ENCODE measurements around the gene AIPL1. TPM values are rescaled to one million over a fixed set of nuclear protein-coding genes. Genes with fewer than 3 reads are reported as not detected.

The AIPL1 gene
- total and polyA plus RNA-seq, 2 of the 13 experiments (the other 11 are each of a cell fraction or from before 2014, with no cell fraction given) = not detected

DNA sequence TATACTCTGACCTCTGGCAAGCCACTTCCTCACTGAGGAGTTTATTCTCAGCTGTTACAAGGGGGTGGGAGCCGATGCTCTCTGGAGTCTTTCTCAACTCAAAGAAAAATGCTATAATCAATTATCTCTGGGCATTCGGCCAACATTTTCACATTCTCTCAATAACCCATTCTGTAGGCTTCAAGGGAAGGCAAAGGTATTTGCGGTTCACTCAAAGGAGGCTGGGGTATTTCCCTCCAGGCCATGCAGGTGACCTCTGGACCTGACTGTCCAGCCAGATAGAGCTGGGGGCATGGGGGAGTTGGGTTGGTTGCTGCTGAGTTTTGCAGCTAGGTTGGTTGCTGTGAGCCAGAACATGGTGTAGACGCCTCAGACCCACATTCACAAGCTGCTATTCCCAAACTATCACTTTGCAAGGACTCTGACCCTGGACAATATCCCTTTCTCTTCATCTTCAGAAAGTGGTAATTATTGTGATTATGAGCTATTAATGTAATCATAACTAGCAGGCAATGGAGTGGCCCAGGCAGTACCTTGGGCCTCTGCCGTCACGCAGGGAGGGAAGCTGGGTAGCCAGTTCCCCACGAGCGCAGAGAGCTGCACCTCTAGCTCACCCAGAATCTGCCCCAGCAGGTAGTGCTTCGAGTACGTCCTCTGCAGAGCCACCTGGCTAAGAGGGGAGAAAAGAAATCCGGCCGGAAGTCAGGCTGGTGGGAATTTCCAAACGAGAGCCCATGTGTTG is 42.1 kb downstream of the AIPL1 start (continued):
- TF ChIP-seq NFIC (IDR thresholded peaks at IDR 0.05; ENCODE audit: low read length) (peak; percentile 96), MTA1 (CRISPR knock-in tag; IDR thresholded peaks at IDR 0.05; ENCODE audit: borderline replicate concordance) (0 out of 2 replicates have a peak, but pooled peaks have one; percentile 30), HDAC1 (CRISPR knock-in tag; IDR thresholded peaks at IDR 0.05) (peak; percentile 50), BRCA1 (CRISPR knock-in tag; IDR thresholded peaks at IDR 0.05) (0 out of 2 replicates have a peak, but pooled peaks have one; percentile 49), POGK (CRISPR knock-in tag; conservative IDR thresholded peaks at IDR 0.05) (no peak), MED8 (CRISPR knock-in tag; IDR thresholded peaks at IDR 0.05; ENCODE audit: insufficient replicate concordance) (no peak)
- TF ChIP-seq, protein P1, sequence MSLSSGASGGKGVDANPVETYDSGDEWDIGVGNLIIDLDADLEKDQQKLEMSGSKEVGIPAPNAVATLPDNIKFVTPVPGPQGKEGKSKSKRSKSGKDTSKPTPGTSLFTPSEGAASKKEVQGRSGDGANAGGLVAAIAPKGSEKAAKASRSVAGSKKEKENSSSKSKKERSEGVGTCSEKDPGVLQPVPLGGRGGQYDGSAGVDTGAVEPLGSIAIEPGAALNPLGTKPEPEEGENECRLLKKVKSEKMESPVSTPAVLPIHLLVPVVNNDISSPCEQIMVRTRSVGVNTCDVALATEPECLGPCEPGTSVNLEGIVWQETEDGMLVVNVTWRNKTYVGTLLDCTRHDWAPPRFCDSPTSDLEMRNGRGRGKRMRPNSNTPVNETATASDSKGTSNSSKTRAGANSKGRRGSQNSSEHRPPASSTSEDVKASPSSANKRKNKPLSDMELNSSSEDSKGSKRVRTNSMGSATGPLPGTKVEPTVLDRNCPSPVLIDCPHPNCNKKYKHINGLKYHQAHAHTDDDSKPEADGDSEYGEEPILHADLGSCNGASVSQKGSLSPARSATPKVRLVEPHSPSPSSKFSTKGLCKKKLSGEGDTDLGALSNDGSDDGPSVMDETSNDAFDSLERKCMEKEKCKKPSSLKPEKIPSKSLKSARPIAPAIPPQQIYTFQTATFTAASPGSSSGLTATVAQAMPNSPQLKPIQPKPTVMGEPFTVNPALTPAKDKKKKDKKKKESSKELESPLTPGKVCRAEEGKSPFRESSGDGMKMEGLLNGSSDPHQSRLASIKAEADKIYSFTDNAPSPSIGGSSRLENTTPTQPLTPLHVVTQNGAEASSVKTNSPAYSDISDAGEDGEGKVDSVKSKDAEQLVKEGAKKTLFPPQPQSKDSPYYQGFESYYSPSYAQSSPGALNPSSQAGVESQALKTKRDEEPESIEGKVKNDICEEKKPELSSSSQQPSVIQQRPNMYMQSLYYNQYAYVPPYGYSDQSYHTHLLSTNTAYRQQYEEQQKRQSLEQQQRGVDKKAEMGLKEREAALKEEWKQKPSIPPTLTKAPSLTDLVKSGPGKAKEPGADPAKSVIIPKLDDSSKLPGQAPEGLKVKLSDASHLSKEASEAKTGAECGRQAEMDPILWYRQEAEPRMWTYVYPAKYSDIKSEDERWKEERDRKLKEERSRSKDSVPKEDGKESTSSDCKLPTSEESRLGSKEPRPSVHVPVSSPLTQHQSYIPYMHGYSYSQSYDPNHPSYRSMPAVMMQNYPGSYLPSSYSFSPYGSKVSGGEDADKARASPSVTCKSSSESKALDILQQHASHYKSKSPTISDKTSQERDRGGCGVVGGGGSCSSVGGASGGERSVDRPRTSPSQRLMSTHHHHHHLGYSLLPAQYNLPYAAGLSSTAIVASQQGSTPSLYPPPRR (CRISPR knock-in tag; IDR thresholded peaks at IDR 0.05; ENCODE audit: borderline replicate concordance) = no peak
- TF ChIP-seq, protein P2, sequence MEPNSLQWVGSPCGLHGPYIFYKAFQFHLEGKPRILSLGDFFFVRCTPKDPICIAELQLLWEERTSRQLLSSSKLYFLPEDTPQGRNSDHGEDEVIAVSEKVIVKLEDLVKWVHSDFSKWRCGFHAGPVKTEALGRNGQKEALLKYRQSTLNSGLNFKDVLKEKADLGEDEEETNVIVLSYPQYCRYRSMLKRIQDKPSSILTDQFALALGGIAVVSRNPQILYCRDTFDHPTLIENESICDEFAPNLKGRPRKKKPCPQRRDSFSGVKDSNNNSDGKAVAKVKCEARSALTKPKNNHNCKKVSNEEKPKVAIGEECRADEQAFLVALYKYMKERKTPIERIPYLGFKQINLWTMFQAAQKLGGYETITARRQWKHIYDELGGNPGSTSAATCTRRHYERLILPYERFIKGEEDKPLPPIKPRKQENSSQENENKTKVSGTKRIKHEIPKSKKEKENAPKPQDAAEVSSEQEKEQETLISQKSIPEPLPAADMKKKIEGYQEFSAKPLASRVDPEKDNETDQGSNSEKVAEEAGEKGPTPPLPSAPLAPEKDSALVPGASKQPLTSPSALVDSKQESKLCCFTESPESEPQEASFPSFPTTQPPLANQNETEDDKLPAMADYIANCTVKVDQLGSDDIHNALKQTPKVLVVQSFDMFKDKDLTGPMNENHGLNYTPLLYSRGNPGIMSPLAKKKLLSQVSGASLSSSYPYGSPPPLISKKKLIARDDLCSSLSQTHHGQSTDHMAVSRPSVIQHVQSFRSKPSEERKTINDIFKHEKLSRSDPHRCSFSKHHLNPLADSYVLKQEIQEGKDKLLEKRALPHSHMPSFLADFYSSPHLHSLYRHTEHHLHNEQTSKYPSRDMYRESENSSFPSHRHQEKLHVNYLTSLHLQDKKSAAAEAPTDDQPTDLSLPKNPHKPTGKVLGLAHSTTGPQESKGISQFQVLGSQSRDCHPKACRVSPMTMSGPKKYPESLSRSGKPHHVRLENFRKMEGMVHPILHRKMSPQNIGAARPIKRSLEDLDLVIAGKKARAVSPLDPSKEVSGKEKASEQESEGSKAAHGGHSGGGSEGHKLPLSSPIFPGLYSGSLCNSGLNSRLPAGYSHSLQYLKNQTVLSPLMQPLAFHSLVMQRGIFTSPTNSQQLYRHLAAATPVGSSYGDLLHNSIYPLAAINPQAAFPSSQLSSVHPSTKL (CRISPR knock-in tag; IDR thresholded peaks at IDR 0.05) = peak; percentile 67
- TF ChIP-seq, protein P3, sequence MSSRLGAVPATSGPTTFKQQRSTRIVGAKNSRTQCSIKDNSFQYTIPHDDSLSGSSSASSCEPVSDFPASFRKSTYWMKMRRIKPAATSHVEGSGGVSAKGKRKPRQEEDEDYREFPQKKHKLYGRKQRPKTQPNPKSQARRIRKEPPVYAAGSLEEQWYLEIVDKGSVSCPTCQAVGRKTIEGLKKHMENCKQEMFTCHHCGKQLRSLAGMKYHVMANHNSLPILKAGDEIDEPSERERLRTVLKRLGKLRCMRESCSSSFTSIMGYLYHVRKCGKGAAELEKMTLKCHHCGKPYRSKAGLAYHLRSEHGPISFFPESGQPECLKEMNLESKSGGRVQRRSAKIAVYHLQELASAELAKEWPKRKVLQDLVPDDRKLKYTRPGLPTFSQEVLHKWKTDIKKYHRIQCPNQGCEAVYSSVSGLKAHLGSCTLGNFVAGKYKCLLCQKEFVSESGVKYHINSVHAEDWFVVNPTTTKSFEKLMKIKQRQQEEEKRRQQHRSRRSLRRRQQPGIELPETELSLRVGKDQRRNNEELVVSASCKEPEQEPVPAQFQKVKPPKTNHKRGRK (CRISPR knock-in tag; IDR thresholded peaks at IDR 0.05) = no peak
- TF ChIP-seq, protein P4, sequence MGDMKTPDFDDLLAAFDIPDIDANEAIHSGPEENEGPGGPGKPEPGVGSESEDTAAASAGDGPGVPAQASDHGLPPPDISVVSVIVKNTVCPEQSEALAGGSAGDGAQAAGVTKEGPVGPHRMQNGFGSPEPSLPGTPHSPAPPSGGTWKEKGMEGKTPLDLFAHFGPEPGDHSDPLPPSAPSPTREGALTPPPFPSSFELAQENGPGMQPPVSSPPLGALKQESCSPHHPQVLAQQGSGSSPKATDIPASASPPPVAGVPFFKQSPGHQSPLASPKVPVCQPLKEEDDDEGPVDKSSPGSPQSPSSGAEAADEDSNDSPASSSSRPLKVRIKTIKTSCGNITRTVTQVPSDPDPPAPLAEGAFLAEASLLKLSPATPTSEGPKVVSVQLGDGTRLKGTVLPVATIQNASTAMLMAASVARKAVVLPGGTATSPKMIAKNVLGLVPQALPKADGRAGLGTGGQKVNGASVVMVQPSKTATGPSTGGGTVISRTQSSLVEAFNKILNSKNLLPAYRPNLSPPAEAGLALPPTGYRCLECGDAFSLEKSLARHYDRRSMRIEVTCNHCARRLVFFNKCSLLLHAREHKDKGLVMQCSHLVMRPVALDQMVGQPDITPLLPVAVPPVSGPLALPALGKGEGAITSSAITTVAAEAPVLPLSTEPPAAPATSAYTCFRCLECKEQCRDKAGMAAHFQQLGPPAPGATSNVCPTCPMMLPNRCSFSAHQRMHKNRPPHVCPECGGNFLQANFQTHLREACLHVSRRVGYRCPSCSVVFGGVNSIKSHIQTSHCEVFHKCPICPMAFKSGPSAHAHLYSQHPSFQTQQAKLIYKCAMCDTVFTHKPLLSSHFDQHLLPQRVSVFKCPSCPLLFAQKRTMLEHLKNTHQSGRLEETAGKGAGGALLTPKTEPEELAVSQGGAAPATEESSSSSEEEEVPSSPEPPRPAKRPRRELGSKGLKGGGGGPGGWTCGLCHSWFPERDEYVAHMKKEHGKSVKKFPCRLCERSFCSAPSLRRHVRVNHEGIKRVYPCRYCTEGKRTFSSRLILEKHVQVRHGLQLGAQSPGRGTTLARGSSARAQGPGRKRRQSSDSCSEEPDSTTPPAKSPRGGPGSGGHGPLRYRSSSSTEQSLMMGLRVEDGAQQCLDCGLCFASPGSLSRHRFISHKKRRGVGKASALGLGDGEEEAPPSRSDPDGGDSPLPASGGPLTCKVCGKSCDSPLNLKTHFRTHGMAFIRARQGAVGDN (CRISPR knock-in tag; IDR thresholded peaks at IDR 0.05) = peak; percentile 77
